Keratinocyte (primary cell): ENCODE measurements around the gene ZNF777. TPM values are rescaled to one million over a fixed set of nuclear protein-coding genes. Genes with fewer than 3 reads are reported as not detected.

ENCODE experiments used
- DNase-seq: peaks from one replicate; pipeline ENCODE4 v3.0.0-alpha.2; 2011; ENCODE audit warnings: low read depth, missing footprints, low spot score
- FAIRE-seq: peaks from 2 replicates; lab custom pipeline; 2011; peaks lifted over from hg19 to GRCh38; lab: Jason Lieb, UNC
- H2AFZ ChIP-seq: 2 replicates; pipeline ENCODE4 v1.6.0; 2012; ENCODE audit warnings: low read length, control low read depth, inconsistent platforms; ENCODE audit not compliant: control insufficient read depth
- H3K27ac ChIP-seq: 2 replicates; pipeline ENCODE4 v1.5.1; 2011; ENCODE audit warnings: low read length; ENCODE audit not compliant: control insufficient read depth, insufficient read depth
- H3K27me3 ChIP-seq: 3 replicates; pipeline ENCODE4 v1.6.0; 2011; ENCODE audit warnings: low read length; ENCODE audit not compliant: control insufficient read depth, insufficient read depth; ENCODE audit errors: extremely low read depth
- H3K36me3 ChIP-seq, 2 experiments: 2 replicates in 1 of 2; 3 replicates in 1 of 2; pipeline ENCODE4 v1.5.1; 2011; ENCODE audit warnings: low read length in 2 of 2, mild to moderate bottlenecking in 1 of 2; ENCODE audit not compliant: control insufficient read depth in 2 of 2, insufficient read depth in 2 of 2; ENCODE audit errors: extremely low read depth in 1 of 2
- H3K4me1 ChIP-seq: 3 replicates; pipeline ENCODE4 v1.5.1; 2011; ENCODE audit warnings: low read length; ENCODE audit not compliant: control insufficient read depth, insufficient read depth; ENCODE audit errors: extremely low read depth
- H3K4me2 ChIP-seq: 3 replicates; pipeline ENCODE4 v1.6.0; 2011; ENCODE audit warnings: low read depth, low read length; ENCODE audit not compliant: control insufficient read depth, insufficient read depth; ENCODE audit errors: extremely low read depth
- H3K4me3 ChIP-seq, 3 experiments: fragments of 200-600 bp in 1 of 3; sonication (generic) in 1 of 3; 2 replicates in 2 of 3; 3 replicates in 1 of 3; pipeline ENCODE4 v1.5.1; 2011 to 2016; ENCODE audit warnings: low read length in 3 of 3, mild to moderate bottlenecking in 3 of 3, control low read depth in 2 of 3, inconsistent platforms in 1 of 3, low read depth in 1 of 3, mixed read lengths in 1 of 3, mixed run types in 1 of 3, moderate library complexity in 1 of 3; ENCODE audit not compliant: control insufficient read depth in 2 of 3, insufficient read depth in 2 of 3; ENCODE audit errors: extremely low read depth in 1 of 3
- H3K79me2 ChIP-seq: 2 replicates; pipeline ENCODE4 v1.6.0; 2012; ENCODE audit warnings: low read length; ENCODE audit not compliant: control insufficient read depth, insufficient read depth
- H3K9ac ChIP-seq: 3 replicates; pipeline ENCODE4 v1.6.0; 2011; ENCODE audit warnings: low read length; ENCODE audit not compliant: control insufficient read depth, insufficient read depth; ENCODE audit errors: extremely low read depth
- H3K9me1 ChIP-seq: 3 replicates; pipeline ENCODE4 v1.6.0; 2011; ENCODE audit warnings: low read length; ENCODE audit not compliant: control insufficient read depth, insufficient read depth; ENCODE audit errors: extremely low read depth
- H3K9me3 ChIP-seq: 2 replicates; pipeline ENCODE4 v1.5.1; 2012; ENCODE audit warnings: low read depth, low read length; ENCODE audit not compliant: control insufficient read depth
- H4K20me1 ChIP-seq: 3 replicates; pipeline ENCODE4 v1.6.0; 2011; ENCODE audit warnings: low read length; ENCODE audit not compliant: control insufficient read depth, insufficient read depth; ENCODE audit errors: extremely low read depth
- CTCF ChIP-seq, 3 experiments: IDR thresholded peaks in 1 of 3; conservative IDR thresholded peaks in 1 of 3; optimal IDR thresholded peaks in 1 of 3; 2 replicates in 2 of 3; 3 replicates in 1 of 3; pipeline versions ENCODE3 to v1.5.1; 2011; ENCODE audit warnings: low read length in 3 of 3, mild to moderate bottlenecking in 3 of 3, moderate library complexity in 2 of 3, control low read depth in 1 of 3, inconsistent platforms in 1 of 3; ENCODE audit not compliant: insufficient read depth in 2 of 3; ENCODE audit errors: extremely low read depth in 1 of 3
- EZH2 ChIP-seq: IDR thresholded peaks from one replicate; pipeline ENCODE4 v1.6.1; 2012; ENCODE audit warnings: inconsistent platforms, mild to moderate bottlenecking, low read length, moderate library complexity
- dilution Hi-C: fragments of 300-500 bp; cut with MboI; formaldehyde crosslinking; loops from one replicate; pipeline ENCODE4 v1.7.0; 2020; ENCODE audit warnings: low sequenced_read_pairs; ENCODE audit not compliant: extremely low pct_ligation_motif_present
- polyA plus RNA-seq, 5 experiments: library from polyadenylated mRNA; depleted of rRNA in 3 of 5; stranded (reverse) in 3 of 5; stranded (forward) in 1 of 5; unstranded in 1 of 5; fragments of >200 nt; gene quantifications; 1 replicate in 1 of 5; 2 replicates in 3 of 5; 3 replicates in 1 of 5; pipeline versions ENCODE4 v1.2.1 to v1.2.3, GENCODE V29; 2011 to 2012; ENCODE audit warnings: missing spikeins in 2 of 5, low read depth in 1 of 5, low replicate concordance in 1 of 5

Gene ZNF777
- polyA plus RNA-seq, 1 donor (not counting 4 experiments of a cell fraction or from before 2014, with no cell fraction given) = 4.8 TPM

- FAIRE-seq = no peak
- dilution Hi-C loops = no loop called here
- no peaks in the 10 kb centered on the region for H3K27me3 ChIP-seq
- DNase-seq = no peak
- TF ChIP-seq CTCF (optimal IDR thresholded peaks at IDR 0.05 in 1 of 3, IDR thresholded peaks at IDR 0.05 in 1 of 3, conservative IDR thresholded peaks at IDR 0.05 in 1 of 3; ENCODE audit: extremely low read depth in 1 of 3, insufficient read depth in 2 of 3, low read length in 3 of 3) (no peak), EZH2 (no peak)
- H3K36me3 ChIP-seq = no peaks in the 10 kb centered on the region
- no peak overlapping the region for H3K27ac ChIP-seq
- H3K79me2 ChIP-seq = no peaks in the 10 kb centered on the region
- H3K4me3 ChIP-seq = no peak overlapping the region
- no peak overlapping the region for H3K4me2 ChIP-seq
- no peaks in the 10 kb centered on the region for H3K9me1 ChIP-seq
- no peaks in the 10 kb centered on the region for H4K20me1 ChIP-seq
- no peak overlapping the region for H2AFZ ChIP-seq
- H3K9me3 ChIP-seq = no peaks in the 10 kb centered on the region
- no peak overlapping the region for H3K9ac ChIP-seq
- H3K4me1 ChIP-seq = no peaks in the 10 kb centered on the region
Observed at GRCh38 chr7:149466364-149466763, 5.5 kb upstream of the ZNF777 start.

- Histone ChIP-seq H3K4me3 (no peak overlapping the region), H3K4me2 (no peak overlapping the region), H3K79me2 (peaks cover 11% of the 10 kb centered on the region), H4K20me1 (no peaks in the 10 kb centered on the region), H3K9me1 (no peaks in the 10 kb centered on the region), H3K9me3 (no peaks in the 10 kb centered on the region), H3K9ac (no peak overlapping the region), H3K27ac (no peak overlapping the region), H2AFZ (no peak overlapping the region), H3K27me3 (no peaks in the 10 kb centered on the region), H3K36me3 (no peaks in the 10 kb centered on the region), H3K4me1 (peaks cover 6% of the 10 kb centered on the region)
- dilution Hi-C loops = no loop called here
- no peak for TF ChIP-seq EZH2
- no peak for TF ChIP-seq CTCF (optimal IDR thresholded peaks at IDR 0.05 in 1 of 3, IDR thresholded peaks at IDR 0.05 in 1 of 3, conservative IDR thresholded peaks at IDR 0.05 in 1 of 3; ENCODE audit: extremely low read depth in 1 of 3, insufficient read depth in 2 of 3, low read length in 3 of 3)
- DNase-seq (no peak), FAIRE-seq (no peak)
Observed at GRCh38 chr7:149463500-149464161, 2.8 kb upstream of the ZNF777 start.
